EL (cell line): Measurements from ENCODE around the gene C11orf91.
"Not testable (repeated sequence)": the region's sequence is repeated elsewhere in the genome, so short reads cannot be mapped to it uniquely, and the experiment has no call there.

Experiments used
- DNase-seq: peaks from one replicate; pipeline ENCODE4 v3.0.0-alpha.2; 2016

C11orf91 gene

GRCh38 chr11:33721426-33721825 lies 20.8 kb upstream of the C11orf91 start:
- peak; percentile 78 for DNase-seq

GRCh38 chr11:33719587-33719986 lies 19.0 kb upstream of the C11orf91 start:
- no peak for DNase-seq

GRCh38 chr11:33718440-33718839 lies 17.8 kb upstream of the C11orf91 start:
- DNase-seq: no peak

- peak; percentile 54 for DNase-seq
Measured at GRCh38 chr11:33716243-33716642, 15.6 kb upstream of the C11orf91 start.

- DNase-seq: no peak
Measured at GRCh38 chr11:33713856-33714398, 13.3 kb upstream of the C11orf91 start.

GRCh38 chr11:33713151-33713855 lies 12.7 kb upstream of the C11orf91 start:
- DNase-seq: no peak

- no peak for DNase-seq
Measured at GRCh38 chr11:33712436-33712835, 11.8 kb upstream of the C11orf91 start.

GRCh38 chr11:33709466-33709865 lies 8.8 kb upstream of the C11orf91 start:
- no peak for DNase-seq

GRCh38 chr11:33708985-33709384 lies 8.4 kb upstream of the C11orf91 start:
- no peak for DNase-seq

GRCh38 chr11:33707831-33708230 lies 7.2 kb upstream of the C11orf91 start:
- DNase-seq: not testable (repeated sequence)

GRCh38 chr11:33706966-33707365 lies 6.3 kb upstream of the C11orf91 start:
- DNase-seq: no peak

GRCh38 chr11:33706546-33706945 lies 5.9 kb upstream of the C11orf91 start:
- no peak for DNase-seq

GRCh38 chr11:33704240-33705002 lies 3.8 kb upstream of the C11orf91 start:
- DNase-seq: no peak

GRCh38 chr11:33703788-33704187 lies 3.2 kb upstream of the C11orf91 start:
- peak; percentile 38 for DNase-seq

- DNase-seq: no peak
Measured at GRCh38 chr11:33703234-33703633, 2.6 kb upstream of the C11orf91 start.

GRCh38 chr11:33701302-33702230 lies 940 bp upstream of the C11orf91 start:
- DNase-seq: peak; percentile 60

- DNase-seq: no peak
Measured at GRCh38 chr11:33700063-33700501, 544 bp downstream of the C11orf91 start.

- DNase-seq: no peak
Measured at GRCh38 chr11:33699515-33700062, 1.0 kb downstream of the C11orf91 start.

GRCh38 chr11:33698921-33699320 lies 1.7 kb downstream of the C11orf91 start:
- no peak for DNase-seq

GRCh38 chr11:33697997-33698396 lies 2.6 kb downstream of the C11orf91 start:
- no peak for DNase-seq

- no peak for DNase-seq
Measured at GRCh38 chr11:33696931-33697638, 3.5 kb downstream of the C11orf91 start.

GRCh38 chr11:33696411-33696810 lies 4.2 kb downstream of the C11orf91 start:
- no peak for DNase-seq
